Uterus (tissue), 2 donors: Measurements from ENCODE around the gene KASH5.

Experiments
- POLR2A ChIP-seq, 2 donors: fragments of 450-650 bp; IDR thresholded peaks; one replicate each; pipeline ENCODE4 v1.6.1; 2016; ENCODE audit warnings: antibody characterized with exemption in 2 of 2, mild to moderate bottlenecking in 1 of 2, moderate library complexity in 1 of 2
- TF ChIP-seq, protein P1 (sequence below), 4 experiments: fragments of 200-600 bp in 2 of 4; fragments of 450-650 bp in 2 of 4; sonication (generic) in 2 of 4; IDR thresholded peaks; one replicate each; pipeline ENCODE4 v1.5.1; 2016 to 2019; ENCODE audit warnings: antibody characterized with exemption in 4 of 4, mild to moderate bottlenecking in 2 of 4, moderate library complexity in 1 of 4

GRCh38 chr19:49422407-49423070 is 34.5 kb downstream of the KASH5 start:
- TF ChIP-seq, protein P1, sequence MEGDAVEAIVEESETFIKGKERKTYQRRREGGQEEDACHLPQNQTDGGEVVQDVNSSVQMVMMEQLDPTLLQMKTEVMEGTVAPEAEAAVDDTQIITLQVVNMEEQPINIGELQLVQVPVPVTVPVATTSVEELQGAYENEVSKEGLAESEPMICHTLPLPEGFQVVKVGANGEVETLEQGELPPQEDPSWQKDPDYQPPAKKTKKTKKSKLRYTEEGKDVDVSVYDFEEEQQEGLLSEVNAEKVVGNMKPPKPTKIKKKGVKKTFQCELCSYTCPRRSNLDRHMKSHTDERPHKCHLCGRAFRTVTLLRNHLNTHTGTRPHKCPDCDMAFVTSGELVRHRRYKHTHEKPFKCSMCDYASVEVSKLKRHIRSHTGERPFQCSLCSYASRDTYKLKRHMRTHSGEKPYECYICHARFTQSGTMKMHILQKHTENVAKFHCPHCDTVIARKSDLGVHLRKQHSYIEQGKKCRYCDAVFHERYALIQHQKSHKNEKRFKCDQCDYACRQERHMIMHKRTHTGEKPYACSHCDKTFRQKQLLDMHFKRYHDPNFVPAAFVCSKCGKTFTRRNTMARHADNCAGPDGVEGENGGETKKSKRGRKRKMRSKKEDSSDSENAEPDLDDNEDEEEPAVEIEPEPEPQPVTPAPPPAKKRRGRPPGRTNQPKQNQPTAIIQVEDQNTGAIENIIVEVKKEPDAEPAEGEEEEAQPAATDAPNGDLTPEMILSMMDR (IDR thresholded peaks at IDR 0.05), result no peak
- no peak for TF ChIP-seq POLR2A (IDR thresholded peaks at IDR 0.05)
